ENCODE data around the gene MPIG6B. TPM values are rescaled to one million over a fixed set of nuclear protein-coding genes. Genes with fewer than 3 reads are reported as not detected.

MPIG6B gene
- total RNA-seq, 3 donors from 2014 or later: 0.16 TPM; not detected in 2

DNA sequence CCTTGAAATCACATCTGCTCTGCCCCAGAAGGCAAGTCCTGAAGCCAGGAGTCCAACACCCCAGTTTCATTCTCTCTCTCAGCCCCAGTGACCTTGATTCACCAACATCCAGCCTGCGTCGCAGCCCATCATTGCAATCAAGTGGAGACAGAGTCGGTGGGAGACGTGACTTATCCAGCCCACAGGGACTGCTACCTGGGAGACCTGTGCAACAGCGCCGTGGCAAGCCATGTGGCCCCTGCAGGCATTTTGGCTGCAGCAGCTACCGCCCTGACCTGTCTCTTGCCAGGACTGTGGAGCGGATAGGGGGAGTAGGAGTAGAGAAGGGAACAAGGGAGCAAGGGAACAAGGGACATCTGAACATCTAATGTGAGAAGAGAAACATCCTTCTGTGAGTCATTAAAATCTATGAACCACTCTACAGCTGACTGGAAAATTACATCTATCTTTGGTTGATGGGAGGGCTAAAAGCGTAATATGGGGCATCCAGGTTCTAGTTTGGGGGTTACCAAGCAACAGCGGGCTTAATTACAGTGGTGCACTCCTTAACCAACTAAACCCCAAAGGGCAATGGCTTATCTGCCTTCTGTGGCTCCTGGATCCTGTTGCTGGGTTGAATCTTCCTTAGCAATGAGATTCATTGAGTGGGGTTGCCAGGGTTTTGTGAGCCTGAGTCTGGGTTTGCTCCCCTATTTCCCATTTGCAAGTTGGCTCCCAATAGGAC is 5.5 kb upstream of the MPIG6B start:
- peaks cover 3 to 6% of the 10 kb centered on the region in 2 donors for H3K4me1 ChIP-seq
- peak overlapping the region in 1 of 3 donors; percentile 17 for H3K4me3 ChIP-seq
- H3K36me3 ChIP-seq: no peaks in the 10 kb centered on the region
- peak overlapping the region; percentile 87 to 88 for H3K27ac ChIP-seq
- DNase-seq (ENCODE audit: low spot score in 2 of 2): peak; percentile 63 to 84
- intact Hi-C loops (cut with DNase I; ENCODE audit: low total_unique reads): loop anchor here (1.0 kb wide), 1 partner anchor 15 kb away; no protein-coding TSS in a partner anchor
- no peaks in the 10 kb centered on the region for H3K27me3 ChIP-seq
- no peaks in the 10 kb centered on the region for H3K9me3 ChIP-seq
- TF ChIP-seq POLR2A (IDR thresholded peaks at IDR 0.05): no peak
- TF ChIP-seq POLR2AphosphoS5 (IDR thresholded peaks at IDR 0.05): peak in 1 of 3 donors; percentile 20
- TF ChIP-seq, protein P1, sequence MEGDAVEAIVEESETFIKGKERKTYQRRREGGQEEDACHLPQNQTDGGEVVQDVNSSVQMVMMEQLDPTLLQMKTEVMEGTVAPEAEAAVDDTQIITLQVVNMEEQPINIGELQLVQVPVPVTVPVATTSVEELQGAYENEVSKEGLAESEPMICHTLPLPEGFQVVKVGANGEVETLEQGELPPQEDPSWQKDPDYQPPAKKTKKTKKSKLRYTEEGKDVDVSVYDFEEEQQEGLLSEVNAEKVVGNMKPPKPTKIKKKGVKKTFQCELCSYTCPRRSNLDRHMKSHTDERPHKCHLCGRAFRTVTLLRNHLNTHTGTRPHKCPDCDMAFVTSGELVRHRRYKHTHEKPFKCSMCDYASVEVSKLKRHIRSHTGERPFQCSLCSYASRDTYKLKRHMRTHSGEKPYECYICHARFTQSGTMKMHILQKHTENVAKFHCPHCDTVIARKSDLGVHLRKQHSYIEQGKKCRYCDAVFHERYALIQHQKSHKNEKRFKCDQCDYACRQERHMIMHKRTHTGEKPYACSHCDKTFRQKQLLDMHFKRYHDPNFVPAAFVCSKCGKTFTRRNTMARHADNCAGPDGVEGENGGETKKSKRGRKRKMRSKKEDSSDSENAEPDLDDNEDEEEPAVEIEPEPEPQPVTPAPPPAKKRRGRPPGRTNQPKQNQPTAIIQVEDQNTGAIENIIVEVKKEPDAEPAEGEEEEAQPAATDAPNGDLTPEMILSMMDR (IDR thresholded peaks at IDR 0.05): peak in 1 of 3 donors; percentile 33

GRCh38 chr6:31718265-31718664 is 4.9 kb upstream of the MPIG6B start:
- peaks cover 3 to 6% of the 10 kb centered on the region in 2 donors for H3K4me1 ChIP-seq
- H3K27ac ChIP-seq: peak overlapping the region; percentile 87 to 88
- H3K36me3 ChIP-seq: no peaks in the 10 kb centered on the region
- intact Hi-C loops (cut with DNase I; ENCODE audit: low total_unique reads): loop anchor here (1.0 kb wide), 1 partner anchor 16 kb away; no protein-coding TSS in a partner anchor
- no peak overlapping the region for H3K4me3 ChIP-seq
- no peaks in the 10 kb centered on the region for H3K9me3 ChIP-seq
- TF ChIP-seq POLR2A (IDR thresholded peaks at IDR 0.05): no peak
- TF ChIP-seq POLR2AphosphoS5 (IDR thresholded peaks at IDR 0.05): peak in 2 of 3 donors; percentile 27 to 32
- no peaks in the 10 kb centered on the region for H3K27me3 ChIP-seq
- peak; percentile 75 to 85 for DNase-seq (ENCODE audit: low spot score in 2 of 2)

- H3K27ac ChIP-seq: peak overlapping the region; percentile 87 to 88
- no peaks in the 10 kb centered on the region for H3K27me3 ChIP-seq
- TF ChIP-seq POLR2AphosphoS5 (IDR thresholded peaks at IDR 0.05) (no peak), POLR2A (IDR thresholded peaks at IDR 0.05) (no peak)
- TF ChIP-seq, protein P1 (IDR thresholded peaks at IDR 0.05): no peak
- no peaks in the 10 kb centered on the region for H3K36me3 ChIP-seq
- intact Hi-C loops (cut with DNase I; ENCODE audit: low total_unique reads): no loop called here
- no peaks in the 10 kb centered on the region for H3K9me3 ChIP-seq
- H3K4me1 ChIP-seq: peaks cover 3 to 6% of the 10 kb centered on the region in 2 donors
- DNase-seq (ENCODE audit: low spot score in 2 of 2): no peak
- no peak overlapping the region for H3K4me3 ChIP-seq
Observed at GRCh38 chr6:31719001-31719400, 4.2 kb upstream of the MPIG6B start.

DNA sequence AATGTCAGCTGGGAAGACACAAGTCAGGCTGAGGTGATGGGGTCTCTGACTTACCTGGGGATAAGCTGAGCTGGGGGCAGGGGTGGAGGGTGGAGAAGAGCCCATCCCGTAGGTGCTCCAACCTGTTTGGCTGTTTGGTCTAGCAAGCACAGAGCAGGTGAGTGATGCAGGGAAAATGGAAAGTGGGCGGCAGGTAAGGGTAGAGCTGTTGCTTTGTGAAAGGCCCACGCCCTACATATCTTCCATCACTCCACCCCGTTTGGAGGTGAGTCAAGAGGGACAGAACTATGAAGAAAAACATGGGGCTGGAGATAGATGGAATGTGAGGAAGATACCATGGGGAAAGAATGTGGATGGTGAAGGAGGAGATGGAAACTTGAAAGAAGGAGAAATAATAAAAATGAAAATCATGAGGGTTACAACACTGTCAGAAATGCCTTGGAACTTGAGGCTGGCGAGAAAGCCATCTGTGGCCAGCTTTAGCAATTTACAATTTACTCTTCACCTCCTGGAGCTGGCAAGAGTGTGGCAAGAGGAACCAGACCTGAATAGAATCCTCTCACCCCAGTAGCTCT is 2.9 kb upstream of the MPIG6B start:
- H3K4me3 ChIP-seq: no peak overlapping the region
- H3K4me1 ChIP-seq: peaks cover 3 to 6% of the 10 kb centered on the region in 2 donors
- DNase-seq (ENCODE audit: low spot score in 2 of 2): no peak
- peak overlapping the region; percentile 25 to 45 for H3K27ac ChIP-seq
- no peaks in the 10 kb centered on the region for H3K9me3 ChIP-seq
- intact Hi-C loops (cut with DNase I; ENCODE audit: low total_unique reads): no loop called here
- H3K27me3 ChIP-seq: no peaks in the 10 kb centered on the region
- TF ChIP-seq POLR2AphosphoS5 (IDR thresholded peaks at IDR 0.05) (no peak), POLR2A (IDR thresholded peaks at IDR 0.05) (no peak)
- TF ChIP-seq, protein P1 (IDR thresholded peaks at IDR 0.05): no peak
- H3K36me3 ChIP-seq: no peaks in the 10 kb centered on the region

DNA sequence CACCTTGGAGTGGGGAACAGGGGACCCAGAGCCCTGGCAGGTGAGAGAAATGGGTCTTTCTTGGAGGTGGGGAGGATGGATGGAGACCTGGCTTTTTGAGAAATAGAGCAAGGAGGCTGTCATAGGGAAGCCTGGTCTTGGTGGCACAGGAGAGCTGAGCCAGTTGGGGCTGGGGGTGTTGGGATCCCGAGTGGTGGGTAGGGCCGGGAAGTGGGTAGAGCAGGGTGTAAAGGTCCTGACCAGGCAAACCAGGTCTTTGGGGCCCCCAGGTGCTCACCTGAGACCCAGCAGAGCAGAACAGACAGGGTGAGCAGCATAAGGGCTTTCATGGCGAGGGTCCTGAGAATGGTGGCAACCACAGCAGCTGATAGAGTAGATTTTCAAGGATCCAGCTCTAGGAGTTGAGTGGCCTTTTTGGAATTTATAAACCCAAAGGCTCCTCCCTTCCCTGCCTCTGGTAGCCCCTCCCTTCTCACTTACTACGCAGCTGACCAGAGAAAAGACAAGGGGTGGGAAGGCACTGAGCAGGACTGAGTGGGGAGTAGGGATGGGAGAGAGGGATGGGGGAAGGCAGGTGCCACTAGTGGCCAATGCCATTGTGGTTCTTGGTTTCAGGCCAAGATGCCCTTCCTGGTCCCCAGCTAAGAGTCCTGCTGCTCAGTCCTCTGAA is 1.7 kb upstream of the MPIG6B start, which contains the start of gene LY6G6C:
Gene LY6G6C, minus strand, starts transcription at position 396 of the 670 bp plus-strand sequence. Its CDS starts 67 bp downstream, at position 329.
- intact Hi-C loops (cut with DNase I; ENCODE audit: low total_unique reads): no loop called here
- Histone ChIP-seq H3K27me3 (no peaks in the 10 kb centered on the region), H3K36me3 (no peaks in the 10 kb centered on the region), H3K4me1 (peaks cover 3 to 6% of the 10 kb centered on the region in 2 donors), H3K9me3 (no peaks in the 10 kb centered on the region), H3K27ac (peak within 1 kb of the TSS in 1 of 2 donors; percentile 45), H3K4me3 (no peak within 1 kb of the TSS)
- TF ChIP-seq POLR2AphosphoS5 (IDR thresholded peaks at IDR 0.05) (no peak), POLR2A (IDR thresholded peaks at IDR 0.05) (no peak)
- TF ChIP-seq, protein P1 (IDR thresholded peaks at IDR 0.05): no peak
- DNase-seq (ENCODE audit: low spot score in 2 of 2): no peak

Data from breast epithelium (tissue), 4 donors.